HepG2 (cell line): ENCODE measurements around the gene FAT2. TPM values are rescaled to one million over a fixed set of nuclear protein-coding genes. Genes with fewer than 3 reads are reported as not detected.

Experiments
- ATAC-seq: fragments of 200-7000 bp; cut with Tn5 transposase; 3 replicates; pipeline ENCODE4 v1.9.1; 2020; ENCODE audit warnings: mild to moderate bottlenecking, moderate library complexity
- BruUV-seq: library from RNA; stranded (reverse); fragments of 400-500 nt; replicated peaks from 2 replicates; lab custom pipeline; 2021; lab: Mats Ljungman, UMichigan
- CTCF ChIA-PET: fragments of 300-600 bp; formaldehyde crosslinking; extraction: SDS; loops from one replicate; lab custom pipeline; 2021; ENCODE audit warnings: low total read pairs, inconsistent platforms, low intra/inter-chr PET ratio; lab: Yijun Ruan, JAX
- POLR2A ChIA-PET: fragments of 350-600 bp; sonication (Branson Sonifier 250); formaldehyde crosslinking; loops from one replicate; lab custom pipeline; 2020; ENCODE audit warnings: antibody characterized with exemption, inconsistent platforms; lab: Yijun Ruan, JAX
- DNase-seq: peaks from one replicate; pipeline ENCODE4 v3.0.0-alpha.2; 2015; ENCODE audit warnings: low spot score
- FAIRE-seq: peaks from 3 replicates; lab custom pipeline; 2011; peaks lifted over from hg19 to GRCh38; lab: Jason Lieb, UNC
- H2AFZ ChIP-seq: one replicate; pipeline ENCODE4 v1.6.1; 2011; ENCODE audit warnings: low read length, inconsistent platforms
- H3K27ac ChIP-seq: fragments of 300-600 bp; 3 replicates; pipeline ENCODE4 v1.8.0; 2011; ENCODE audit warnings: mixed run types, mild to moderate bottlenecking, mixed read lengths, low read length, inconsistent platforms; ENCODE audit not compliant: insufficient read depth; ENCODE audit errors: extremely low read length
- H3K27me3 ChIP-seq, 2 experiments: fragments of 200-600 bp in 1 of 2; 2 replicates in 1 of 2; 3 replicates in 1 of 2; pipeline versions ENCODE4 v1.6.0 to v1.8.0; 2011; ENCODE audit warnings: low read length in 2 of 2, mild to moderate bottlenecking in 2 of 2, moderate library complexity in 2 of 2, inconsistent platforms in 1 of 2; ENCODE audit not compliant: insufficient read depth in 2 of 2, control insufficient read depth in 1 of 2
- H3K36me3 ChIP-seq, 2 experiments: fragments of 200-600 bp in 1 of 2; replicated peaks in 1 of 2; 2 replicates in 1 of 2; 3 replicates in 1 of 2; pipeline versions ENCODE4 v1.5.1 to v1.8.0; 2011; ENCODE audit warnings: low read length in 2 of 2, inconsistent platforms in 1 of 2; ENCODE audit not compliant: insufficient read depth in 2 of 2, control insufficient read depth in 1 of 2
- H3K4me1 ChIP-seq: 2 replicates; pipeline ENCODE4 v1.5.1; 2012; ENCODE audit warnings: low read length, inconsistent platforms; ENCODE audit not compliant: insufficient read depth
- H3K4me2 ChIP-seq: 2 replicates; pipeline ENCODE4 v1.6.0; 2011; ENCODE audit warnings: low read depth, low read length, inconsistent platforms
- H3K4me3 ChIP-seq, 3 experiments: fragments of 200-600 bp in 1 of 3; sonication (generic), shearing (Covaris generic) in 1 of 3; replicated peaks in 1 of 3; 2 replicates each; pipeline ENCODE4 v1.5.1; 2011 to 2016; ENCODE audit warnings: low read length in 3 of 3, inconsistent platforms in 2 of 3, low read depth in 2 of 3, mild to moderate bottlenecking in 2 of 3, control low read depth in 1 of 3, mixed read lengths in 1 of 3; ENCODE audit not compliant: insufficient read depth in 1 of 3
- H3K79me2 ChIP-seq: one replicate; pipeline ENCODE4 v1.6.1; 2011; ENCODE audit warnings: low read length, inconsistent platforms; ENCODE audit not compliant: insufficient read depth
- H3K9ac ChIP-seq: 2 replicates; pipeline ENCODE4 v1.6.0; 2011; ENCODE audit warnings: mild to moderate bottlenecking, low read depth, low read length, inconsistent platforms; ENCODE audit not compliant: insufficient read depth
- H3K9me3 ChIP-seq: 2 replicates; pipeline ENCODE4 v1.5.1; 2012; ENCODE audit warnings: mild to moderate bottlenecking, low read length
- H4K20me1 ChIP-seq: 2 replicates; pipeline ENCODE4 v1.6.0; 2011; ENCODE audit warnings: inconsistent platforms, mild to moderate bottlenecking, low read length, moderate library complexity; ENCODE audit not compliant: insufficient read depth
- CHD2 ChIP-seq: IDR thresholded peaks from 2 replicates; pipeline ENCODE4 v1.6.1; 2011; ENCODE audit warnings: low read depth, low read length, improper control_type of control experiment
- GABPB1 ChIP-seq: IDR thresholded peaks from 2 replicates; pipeline ENCODE4 v1.6.1; 2016; ENCODE audit warnings: mild to moderate bottlenecking, missing genetic modification reagents, moderate library complexity, missing compliant biosample characterization
- GPN1 ChIP-seq: sonication (generic); formaldehyde crosslinking; IDR thresholded peaks from 2 replicates; pipeline ENCODE4 v1.5.1; 2020; ENCODE audit warnings: missing genetic modification reagents, borderline replicate concordance
- KAT2B ChIP-seq: fragments of 150-350 bp; IDR thresholded peaks from 2 replicates; pipeline ENCODE4 v1.6.1; 2014; ENCODE audit warnings: low read depth, low read length, borderline replicate concordance
- KDM5A ChIP-seq: fragments of 200-600 bp; sonication (generic); IDR thresholded peaks from 2 replicates; pipeline ENCODE4 v1.7.0; 2018; ENCODE audit warnings: antibody characterized with exemption, mild to moderate bottlenecking, low read length, borderline replicate concordance
- NFE2L1 ChIP-seq: sonication (generic); formaldehyde crosslinking; IDR thresholded peaks from 2 replicates; pipeline ENCODE4 v1.4.0; 2020; ENCODE audit warnings: missing genetic modification reagents, mild to moderate bottlenecking, borderline replicate concordance
- ZBTB7A ChIP-seq: sonication (generic); formaldehyde crosslinking; IDR thresholded peaks from 2 replicates; pipeline ENCODE4 v1.8.0; 2022; ENCODE audit warnings: mild to moderate bottlenecking, missing genetic modification reagents
- ZNF260 ChIP-seq: sonication (generic); formaldehyde crosslinking; IDR thresholded peaks from 2 replicates; pipeline ENCODE4 v1.4.0; 2020; ENCODE audit warnings: missing genetic modification reagents, low read depth, mild to moderate bottlenecking, borderline replicate concordance
- ZNF615 ChIP-seq: sonication (generic); formaldehyde crosslinking; IDR thresholded peaks from 2 replicates; pipeline ENCODE4 v1.5.0; 2020; ENCODE audit warnings: mild to moderate bottlenecking, missing genetic modification reagents, borderline replicate concordance
- WGBS: methylation state at CpG from one replicate; pipeline ENCODE4 v1.1.6; 2017; ENCODE audit warnings: low lambda C conversion rate; 5-methylcytosine and 5-hydroxymethylcytosine counted together
- in situ Hi-C: cut with HindIII; loops from 2 replicates; pipeline ENCODE4 v1.10.0; 2017; ENCODE audit warnings: low pct_unique_long_range_greater_than_20kb; ENCODE audit not compliant: extremely low pct_ligation_motif_present
- intact Hi-C: fragments of 100-400 bp; cut with micrococcal nuclease; formaldehyde crosslinking; loops from one replicate; pipeline ENCODE4 v1.10.0; 2022; ENCODE audit not compliant: unreplicated experiment
- polyA plus RNA-seq, 8 experiments: library from polyadenylated mRNA; depleted of rRNA in 3 of 8; stranded (reverse) in 7 of 8; unstranded in 1 of 8; fragments of >200 nt; fragmentation: Illumina TruSeq in 4 of 8; extraction: Trizol in 4 of 8; gene quantifications; 2 replicates each; pipeline versions ENCODE4 v1.2.1 to v1.2.3, GENCODE V29; 2011 to 2016; ENCODE audit warnings: low read depth in 4 of 8, missing spikeins in 1 of 8, mixed read lengths in 1 of 8; ENCODE audit not compliant: insufficient read depth in 1 of 8
- total RNA-seq, 5 experiments: library from RNA; depleted of rRNA; stranded (reverse); fragments of >200 nt; fragmentation: Illumina TruSeq; extraction: Trizol; gene quantifications; 2 replicates each; pipeline ENCODE4 v1.2.3, GENCODE V29; 2016; ENCODE audit warnings: low read depth in 1 of 5
- TF ChIP-seq, protein P1 (sequence below): sonication (generic); formaldehyde crosslinking; IDR thresholded peaks from 2 replicates; pipeline ENCODE4 v1.4.0; 2020; ENCODE audit warnings: missing genetic modification reagents
- TF ChIP-seq, protein P2 (sequence below): sonication (generic); formaldehyde crosslinking; IDR thresholded peaks from 2 replicates; pipeline ENCODE4 v1.8.0; 2022; ENCODE audit warnings: mild to moderate bottlenecking, missing genetic modification reagents, moderate library complexity
- TF ChIP-seq, protein P3 (sequence below): sonication (generic); formaldehyde crosslinking; conservative IDR thresholded peaks from 2 replicates; pipeline ENCODE4 v1.4.0; 2020; ENCODE audit warnings: missing genetic modification reagents

The FAT2 gene
- total and polyA plus RNA-seq, 2 of the 13 experiments (the other 11 are each of a cell fraction or from before 2014, with no cell fraction given) = not detected

DNA sequence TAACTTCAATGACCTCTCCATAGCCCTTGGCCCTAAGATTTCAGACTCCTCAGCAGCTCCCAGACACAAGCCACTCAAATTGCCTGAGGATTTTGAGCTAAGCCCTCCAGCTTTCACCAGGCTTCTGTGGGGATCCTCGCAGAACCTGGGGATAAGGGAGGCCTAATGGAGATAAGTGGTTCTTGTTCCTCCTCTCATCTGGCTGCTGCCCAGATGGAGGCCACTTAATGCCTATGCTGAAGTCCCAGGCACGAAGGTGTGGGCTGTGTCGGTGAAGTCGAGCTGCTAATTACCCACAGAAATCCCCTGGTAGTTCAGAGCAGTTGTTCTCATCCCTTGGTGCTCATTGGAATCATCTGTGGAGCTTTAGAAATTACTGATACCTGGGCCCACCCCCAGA is 10.3 kb upstream of the FAT2 start:
- Histone ChIP-seq H3K36me3 (no peaks in the 10 kb centered on the region), H2AFZ (no peak overlapping the region), H3K4me2 (no peak overlapping the region), H3K9me3 (no peaks in the 10 kb centered on the region), H3K79me2 (no peaks in the 10 kb centered on the region), H3K4me3 (no peak overlapping the region), H3K4me1 (peaks cover 5% of the 10 kb centered on the region; the same call in 1 of the 2 replicates), H3K27ac (no peak overlapping the region), H3K9ac (no peak overlapping the region), H4K20me1 (no peaks in the 10 kb centered on the region), H3K27me3 (peaks cover 1 to 10% of the 10 kb centered on the region in 2 experiments; a peak in 3 of 5 replicates)
- ATAC-seq (no peak), FAIRE-seq (no peak), DNase-seq (no peak)
- ChIA-PET CTCF (no interaction called here), POLR2A (no interaction called here)
- intact Hi-C loops = no loop called here
- no TSS peak for BruUV-seq
- 0% methylated on average over 3 of the region's 4 CpGs for WGBS
- TF ChIP-seq GABPB1 (CRISPR knock-in tag) (no peak), KAT2B (no peak), KDM5A (no peak), ZBTB7A (CRISPR knock-in tag) (no peak), CHD2 (no peak), NFE2L1 (CRISPR knock-in tag) (no peak), ZNF260 (CRISPR knock-in tag) (no peak), GPN1 (CRISPR knock-in tag) (no peak), ZNF615 (CRISPR knock-in tag) (no peak)
- TF ChIP-seq, protein P1, sequence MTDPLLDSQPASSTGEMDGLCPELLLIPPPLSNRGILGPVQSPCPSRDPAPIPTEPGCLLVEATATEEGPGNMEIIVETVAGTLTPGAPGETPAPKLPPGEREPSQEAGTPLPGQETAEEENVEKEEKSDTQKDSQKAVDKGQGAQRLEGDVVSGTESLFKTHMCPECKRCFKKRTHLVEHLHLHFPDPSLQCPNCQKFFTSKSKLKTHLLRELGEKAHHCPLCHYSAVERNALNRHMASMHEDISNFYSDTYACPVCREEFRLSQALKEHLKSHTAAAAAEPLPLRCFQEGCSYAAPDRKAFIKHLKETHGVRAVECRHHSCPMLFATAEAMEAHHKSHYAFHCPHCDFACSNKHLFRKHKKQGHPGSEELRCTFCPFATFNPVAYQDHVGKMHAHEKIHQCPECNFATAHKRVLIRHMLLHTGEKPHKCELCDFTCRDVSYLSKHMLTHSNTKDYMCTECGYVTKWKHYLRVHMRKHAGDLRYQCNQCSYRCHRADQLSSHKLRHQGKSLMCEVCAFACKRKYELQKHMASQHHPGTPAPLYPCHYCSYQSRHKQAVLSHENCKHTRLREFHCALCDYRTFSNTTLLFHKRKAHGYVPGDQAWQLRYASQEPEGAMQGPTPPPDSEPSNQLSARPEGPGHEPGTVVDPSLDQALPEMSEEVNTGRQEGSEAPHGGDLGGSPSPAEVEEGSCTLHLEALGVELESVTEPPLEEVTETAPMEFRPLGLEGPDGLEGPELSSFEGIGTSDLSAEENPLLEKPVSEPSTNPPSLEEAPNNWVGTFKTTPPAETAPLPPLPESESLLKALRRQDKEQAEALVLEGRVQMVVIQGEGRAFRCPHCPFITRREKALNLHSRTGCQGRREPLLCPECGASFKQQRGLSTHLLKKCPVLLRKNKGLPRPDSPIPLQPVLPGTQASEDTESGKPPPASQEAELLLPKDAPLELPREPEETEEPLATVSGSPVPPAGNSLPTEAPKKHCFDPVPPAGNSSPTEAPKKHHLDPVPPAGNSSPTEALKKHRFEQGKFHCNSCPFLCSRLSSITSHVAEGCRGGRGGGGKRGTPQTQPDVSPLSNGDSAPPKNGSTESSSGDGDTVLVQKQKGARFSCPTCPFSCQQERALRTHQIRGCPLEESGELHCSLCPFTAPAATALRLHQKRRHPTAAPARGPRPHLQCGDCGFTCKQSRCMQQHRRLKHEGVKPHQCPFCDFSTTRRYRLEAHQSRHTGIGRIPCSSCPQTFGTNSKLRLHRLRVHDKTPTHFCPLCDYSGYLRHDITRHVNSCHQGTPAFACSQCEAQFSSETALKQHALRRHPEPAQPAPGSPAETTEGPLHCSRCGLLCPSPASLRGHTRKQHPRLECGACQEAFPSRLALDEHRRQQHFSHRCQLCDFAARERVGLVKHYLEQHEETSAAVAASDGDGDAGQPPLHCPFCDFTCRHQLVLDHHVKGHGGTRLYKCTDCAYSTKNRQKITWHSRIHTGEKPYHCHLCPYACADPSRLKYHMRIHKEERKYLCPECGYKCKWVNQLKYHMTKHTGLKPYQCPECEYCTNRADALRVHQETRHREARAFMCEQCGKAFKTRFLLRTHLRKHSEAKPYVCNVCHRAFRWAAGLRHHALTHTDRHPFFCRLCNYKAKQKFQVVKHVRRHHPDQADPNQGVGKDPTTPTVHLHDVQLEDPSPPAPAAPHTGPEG (CRISPR knock-in tag) = no peak
- TF ChIP-seq, protein P2, sequence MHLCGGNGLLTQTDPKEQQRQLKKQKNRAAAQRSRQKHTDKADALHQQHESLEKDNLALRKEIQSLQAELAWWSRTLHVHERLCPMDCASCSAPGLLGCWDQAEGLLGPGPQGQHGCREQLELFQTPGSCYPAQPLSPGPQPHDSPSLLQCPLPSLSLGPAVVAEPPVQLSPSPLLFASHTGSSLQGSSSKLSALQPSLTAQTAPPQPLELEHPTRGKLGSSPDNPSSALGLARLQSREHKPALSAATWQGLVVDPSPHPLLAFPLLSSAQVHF (CRISPR knock-in tag) = no peak
- TF ChIP-seq, protein P3, sequence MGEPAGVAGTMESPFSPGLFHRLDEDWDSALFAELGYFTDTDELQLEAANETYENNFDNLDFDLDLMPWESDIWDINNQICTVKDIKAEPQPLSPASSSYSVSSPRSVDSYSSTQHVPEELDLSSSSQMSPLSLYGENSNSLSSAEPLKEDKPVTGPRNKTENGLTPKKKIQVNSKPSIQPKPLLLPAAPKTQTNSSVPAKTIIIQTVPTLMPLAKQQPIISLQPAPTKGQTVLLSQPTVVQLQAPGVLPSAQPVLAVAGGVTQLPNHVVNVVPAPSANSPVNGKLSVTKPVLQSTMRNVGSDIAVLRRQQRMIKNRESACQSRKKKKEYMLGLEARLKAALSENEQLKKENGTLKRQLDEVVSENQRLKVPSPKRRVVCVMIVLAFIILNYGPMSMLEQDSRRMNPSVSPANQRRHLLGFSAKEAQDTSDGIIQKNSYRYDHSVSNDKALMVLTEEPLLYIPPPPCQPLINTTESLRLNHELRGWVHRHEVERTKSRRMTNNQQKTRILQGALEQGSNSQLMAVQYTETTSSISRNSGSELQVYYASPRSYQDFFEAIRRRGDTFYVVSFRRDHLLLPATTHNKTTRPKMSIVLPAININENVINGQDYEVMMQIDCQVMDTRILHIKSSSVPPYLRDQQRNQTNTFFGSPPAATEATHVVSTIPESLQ (CRISPR knock-in tag) = no peak
- in situ Hi-C loops = no loop called here
